NCI-H446 treated with DMSO at 0.1 percent for 48 hours (cell line): Measurements from ENCODE around the gene RBBP7.

Source experiments
- DNase-seq: peaks from one replicate; lab custom pipeline; 2025; lab: John Stamatoyannopoulos, UW

The RBBP7 gene

DNA sequence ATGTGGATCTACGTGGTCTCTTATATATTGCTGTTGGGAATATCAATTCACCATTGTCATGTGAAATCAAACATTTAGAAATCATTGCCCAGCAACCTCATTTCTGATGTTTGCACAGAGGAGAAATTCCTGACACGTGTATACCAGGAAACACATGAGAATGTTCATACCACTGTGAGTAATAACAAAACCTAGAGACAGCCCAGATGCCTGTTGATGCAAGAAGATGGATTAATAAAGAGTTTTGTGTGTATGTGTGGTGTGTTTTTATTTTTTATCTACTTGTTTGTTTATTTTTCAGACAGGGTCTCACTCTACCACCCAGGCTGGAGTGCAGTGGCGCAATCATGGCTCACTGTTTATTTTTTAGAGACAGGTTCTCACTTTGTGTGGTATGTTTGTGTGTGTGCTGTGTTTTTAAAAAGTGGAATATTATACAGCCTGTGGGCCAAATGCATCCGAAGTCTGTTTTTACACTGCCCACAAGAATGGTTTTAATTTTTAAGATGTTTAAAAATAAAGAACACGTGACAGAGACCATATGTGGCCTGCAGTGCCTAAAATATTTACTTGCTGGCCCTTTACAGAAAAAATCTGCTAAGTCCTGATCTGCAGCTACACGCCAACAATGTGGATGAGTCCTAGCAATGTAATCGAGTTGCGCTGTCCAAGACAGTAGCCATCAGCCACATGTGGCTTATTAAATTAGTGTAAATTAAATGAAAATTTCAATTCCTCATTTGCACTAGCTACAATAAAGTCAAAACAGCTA lies 44.7 kb downstream of the RBBP7 start:
- DNase-seq = no peak

GRCh38 chrX:16822723-16823122 lies 47.4 kb downstream of the RBBP7 start:
- no peak for DNase-seq

GRCh38 chrX:16819634-16820033 lies 50.5 kb downstream of the RBBP7 start:
- no peak for DNase-seq

DNA sequence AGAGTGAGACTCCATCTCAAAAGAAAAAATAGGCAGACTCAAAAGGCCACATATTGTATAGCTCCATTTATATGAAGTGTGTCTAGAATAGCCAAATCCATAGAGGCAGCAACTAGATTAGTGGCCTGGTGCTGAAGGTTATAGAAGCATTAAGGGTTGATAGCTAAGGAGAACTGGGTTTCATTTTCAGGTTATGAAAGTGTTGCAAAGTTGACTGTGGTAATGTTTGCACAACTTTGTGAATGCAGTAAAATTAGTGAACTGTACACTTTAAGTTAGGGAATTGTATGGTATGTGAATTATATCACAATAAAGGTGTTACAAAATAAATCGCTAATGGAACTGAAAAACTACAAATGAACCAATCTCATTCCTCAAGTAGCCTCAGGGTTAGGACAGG lies 55.6 kb downstream of the RBBP7 start:
- DNase-seq = no peak

- DNase-seq = no peak
These were observed 62.1 kb downstream of the RBBP7 start for GRCh38 chrX:16807976-16808542.

GRCh38 chrX:16807548-16807947 lies 62.6 kb downstream of the RBBP7 start:
- no peak for DNase-seq

DNA sequence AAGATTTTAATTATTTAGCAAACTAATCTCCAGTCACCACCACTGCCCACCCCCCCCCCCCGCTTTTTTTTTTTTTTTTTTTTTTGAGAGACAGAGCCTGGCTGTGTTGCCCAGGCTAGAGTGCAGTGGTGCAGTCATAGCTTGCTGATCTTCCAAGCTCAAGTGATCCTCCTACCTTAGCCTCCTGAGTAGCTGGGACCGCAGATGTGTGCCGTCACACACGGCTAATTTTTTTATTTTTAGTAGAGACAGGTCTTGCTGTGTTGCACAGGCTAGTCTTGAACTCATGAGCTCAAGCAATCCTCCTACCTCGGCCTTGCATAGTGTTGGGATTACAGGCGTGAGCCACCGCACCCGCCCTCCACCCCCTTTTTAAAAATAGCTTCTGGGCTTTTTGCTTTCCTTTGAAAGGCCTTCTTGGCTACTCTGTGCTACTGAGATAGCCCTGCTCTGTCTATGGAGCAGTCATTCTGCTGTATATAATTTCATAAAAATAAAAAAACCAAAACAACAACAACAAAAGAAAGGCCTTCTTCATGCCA lies 65.2 kb downstream of the RBBP7 start:
- no peak for DNase-seq

DNA sequence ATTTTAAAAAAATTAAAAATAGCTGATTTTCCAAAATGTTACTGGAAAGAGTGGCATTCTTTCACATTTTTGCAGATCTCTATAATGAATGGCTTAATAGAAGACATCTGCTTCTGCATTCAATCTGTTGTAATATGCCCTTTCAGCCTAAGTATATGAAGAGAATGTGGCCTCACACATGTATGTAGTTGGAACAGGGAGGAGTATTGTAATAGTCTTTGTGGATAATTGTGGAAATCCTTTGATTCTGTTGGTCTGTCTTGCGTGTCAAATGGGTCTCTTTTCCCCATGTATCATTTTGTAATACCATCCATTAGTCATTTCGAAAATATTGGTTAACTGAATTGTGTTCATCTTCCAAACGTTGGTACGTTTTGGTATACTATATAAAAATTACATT lies 72.3 kb downstream of the RBBP7 start:
- DNase-seq = no peak

- peak; percentile 29 for DNase-seq
These were observed 72.8 kb downstream of the RBBP7 start for GRCh38 chrX:16797358-16797757.

DNA sequence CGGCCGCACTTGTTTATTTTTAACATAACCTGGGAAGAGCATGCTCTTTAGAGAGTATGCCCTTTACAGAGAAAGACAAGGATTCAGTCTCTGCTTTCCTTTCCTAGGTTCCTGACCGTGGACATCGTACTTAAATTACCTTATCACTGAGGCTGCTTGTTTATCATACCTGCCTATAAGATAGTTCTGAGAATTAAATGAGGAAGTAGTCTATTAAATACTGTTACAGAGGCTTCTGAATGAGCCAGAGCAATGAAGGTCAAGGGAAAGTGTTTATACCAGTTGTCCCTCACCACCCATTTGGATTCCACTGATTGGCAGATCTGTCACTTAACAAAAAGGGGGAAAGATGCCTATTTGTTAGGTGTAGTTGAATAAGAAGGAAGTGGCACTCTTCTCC lies 73.9 kb downstream of the RBBP7 start:
- DNase-seq = no peak
